Nucleus accumbens (tissue), 56 donors: ENCODE results near the gene MRFAP1.

Experiments used
- DNase-seq, 56 donors: peaks; one replicate each; lab custom pipeline; 2025; lab: John Stamatoyannopoulos, UW

MRFAP1 gene

GRCh38 chr4:6688879-6689505 lies 48.5 kb downstream of the MRFAP1 start:
- peak in 2 of 56 donors; percentile 6 for DNase-seq

- no peak for DNase-seq
These were observed 49.0 kb downstream of the MRFAP1 start for GRCh38 chr4:6689506-6689960.
